ENCODE results near the gene ANKRD22.
"Not testable (repeated sequence)": the region's sequence is repeated elsewhere in the genome, so short reads cannot be mapped to it uniquely, and the experiment has no call there.

Gene ANKRD22

GRCh38 chr10:88877298-88877697 is 25.7 kb upstream of the ANKRD22 start:
- DNase-seq, result no peak

GRCh38 chr10:88875081-88875480 is 23.4 kb upstream of the ANKRD22 start:
- DNase-seq, result no peak

GRCh38 chr10:88874281-88874680 is 22.6 kb upstream of the ANKRD22 start:
- DNase-seq, result no peak

- no peak for DNase-seq
These were observed 22.1 kb upstream of the ANKRD22 start for GRCh38 chr10:88873757-88874156.

- no peak for DNase-seq
These were observed 18.4 kb upstream of the ANKRD22 start for GRCh38 chr10:88870089-88870488.

GRCh38 chr10:88866454-88866853 is 14.8 kb upstream of the ANKRD22 start:
- DNase-seq, result no peak

GRCh38 chr10:88865281-88865876 is 13.7 kb upstream of the ANKRD22 start:
- no peak for DNase-seq

- no peak for DNase-seq
These were observed 9.4 kb upstream of the ANKRD22 start for GRCh38 chr10:88861036-88861435.

GRCh38 chr10:88858491-88858890 is 6.8 kb upstream of the ANKRD22 start:
- no peak for DNase-seq

GRCh38 chr10:88857831-88858230 is 6.2 kb upstream of the ANKRD22 start:
- DNase-seq, result no peak

- DNase-seq, result no peak
These were observed 3.0 kb upstream of the ANKRD22 start for GRCh38 chr10:88854684-88855083.

- no peak for DNase-seq
These were observed 1.7 kb upstream of the ANKRD22 start for GRCh38 chr10:88853155-88853881.

- DNase-seq, result no peak
These were observed 683 bp upstream of the ANKRD22 start for GRCh38 chr10:88852327-88852726.

- DNase-seq, result no peak
These were observed 932 bp downstream of the ANKRD22 start for GRCh38 chr10:88850712-88851111.

- no peak for DNase-seq
These were observed 2.4 kb downstream of the ANKRD22 start for GRCh38 chr10:88849234-88849633.

GRCh38 chr10:88848499-88848898 is 3.1 kb downstream of the ANKRD22 start:
- DNase-seq, result no peak

- no peak for DNase-seq
These were observed 8.5 kb downstream of the ANKRD22 start for GRCh38 chr10:88843171-88843570.

GRCh38 chr10:88841316-88842111 is 10.1 kb downstream of the ANKRD22 start:
- no peak for DNase-seq

- no peak for DNase-seq
These were observed 10.8 kb downstream of the ANKRD22 start for GRCh38 chr10:88840881-88841280.

- DNase-seq, result no peak
These were observed 11.5 kb downstream of the ANKRD22 start for GRCh38 chr10:88840104-88840503.

- DNase-seq, result no peak
These were observed 12.8 kb downstream of the ANKRD22 start for GRCh38 chr10:88838766-88839350.

- DNase-seq, result not testable (repeated sequence)
These were observed 14.0 kb downstream of the ANKRD22 start for GRCh38 chr10:88837632-88838031.

- DNase-seq, result no peak
These were observed 15.8 kb downstream of the ANKRD22 start for GRCh38 chr10:88835910-88836221.

Measured in activated CD4-positive, alpha-beta T cell treated with anti-CD3 and anti-CD28 coated beads, Interleukin-2, amount 50 U/mL, for 4 hours (primary cell).